OCI-M2 (cell line): ENCODE results near the gene CFAP46.
"Not testable (repeated sequence)": the region's sequence is repeated elsewhere in the genome, so short reads cannot be mapped to it uniquely, and the experiment has no call there.

Experiments
- DNase-seq: peaks from one replicate; lab custom pipeline; 2025; ENCODE audit not compliant: unreplicated experiment; lab: John Stamatoyannopoulos, UW

CFAP46 gene

DNA sequence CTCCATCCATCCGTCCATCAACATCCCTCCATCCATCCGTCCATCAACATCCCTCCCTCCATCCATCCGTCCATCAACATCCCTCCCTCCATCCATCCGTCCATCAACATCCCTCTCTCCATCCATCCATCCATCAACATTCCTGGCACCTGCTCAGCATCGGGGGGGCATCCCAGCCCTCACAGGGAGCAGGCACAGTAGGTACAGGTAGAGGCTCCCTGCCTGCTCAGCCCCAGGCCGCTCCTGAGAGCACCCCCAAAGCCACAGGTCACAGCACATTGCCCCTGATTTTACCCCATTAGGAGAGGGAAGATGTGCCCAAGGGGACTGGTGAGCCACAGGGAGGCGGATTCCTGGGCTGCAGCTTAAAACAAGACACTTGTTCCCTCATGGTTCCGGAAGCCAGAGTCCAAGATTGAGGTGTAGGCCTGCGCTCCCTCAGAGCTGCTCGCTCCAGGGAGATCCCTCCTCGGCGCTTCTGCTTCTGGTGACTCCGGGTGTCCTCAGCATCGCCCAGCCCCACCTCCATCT is 21.1 kb upstream of the CFAP46 start:
- no peak for DNase-seq

DNA sequence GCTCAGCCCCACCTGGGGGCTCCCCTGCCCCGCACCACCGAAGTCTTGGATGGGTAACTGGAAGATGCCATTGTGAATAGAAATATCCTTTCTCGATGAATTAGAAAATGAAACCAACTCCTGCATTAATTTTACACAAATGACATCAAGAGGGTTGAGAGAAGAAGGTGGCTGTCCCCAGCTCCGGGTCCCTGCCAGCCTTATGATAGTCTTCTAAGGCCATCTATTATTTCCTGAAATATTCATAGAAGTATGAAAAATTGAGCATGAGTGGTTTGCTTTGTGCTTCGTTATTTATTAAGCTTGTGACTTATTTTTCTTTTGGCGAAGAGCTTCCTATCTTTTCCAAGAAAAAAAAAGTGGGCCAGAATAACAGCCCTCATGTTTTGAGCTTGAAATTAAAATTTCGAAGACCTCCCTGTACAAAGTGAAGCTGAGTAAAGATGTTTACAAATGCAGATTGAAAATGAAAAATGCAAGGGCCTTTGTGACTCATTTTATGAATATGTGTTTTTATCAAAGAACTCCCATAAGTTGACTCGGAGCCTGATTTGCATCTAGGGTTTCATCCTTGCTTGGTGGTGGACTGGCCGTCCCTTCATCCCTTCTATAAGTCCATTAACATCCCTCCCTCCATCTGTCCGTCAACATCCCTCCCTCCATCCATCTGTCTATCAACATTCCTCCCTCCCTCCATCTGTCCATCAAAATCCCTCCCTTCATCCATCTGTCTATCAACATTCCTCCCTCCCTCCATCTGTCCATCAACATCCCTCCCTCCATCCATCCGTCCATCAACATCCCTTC is 20.5 kb upstream of the CFAP46 start:
- no peak for DNase-seq

DNA sequence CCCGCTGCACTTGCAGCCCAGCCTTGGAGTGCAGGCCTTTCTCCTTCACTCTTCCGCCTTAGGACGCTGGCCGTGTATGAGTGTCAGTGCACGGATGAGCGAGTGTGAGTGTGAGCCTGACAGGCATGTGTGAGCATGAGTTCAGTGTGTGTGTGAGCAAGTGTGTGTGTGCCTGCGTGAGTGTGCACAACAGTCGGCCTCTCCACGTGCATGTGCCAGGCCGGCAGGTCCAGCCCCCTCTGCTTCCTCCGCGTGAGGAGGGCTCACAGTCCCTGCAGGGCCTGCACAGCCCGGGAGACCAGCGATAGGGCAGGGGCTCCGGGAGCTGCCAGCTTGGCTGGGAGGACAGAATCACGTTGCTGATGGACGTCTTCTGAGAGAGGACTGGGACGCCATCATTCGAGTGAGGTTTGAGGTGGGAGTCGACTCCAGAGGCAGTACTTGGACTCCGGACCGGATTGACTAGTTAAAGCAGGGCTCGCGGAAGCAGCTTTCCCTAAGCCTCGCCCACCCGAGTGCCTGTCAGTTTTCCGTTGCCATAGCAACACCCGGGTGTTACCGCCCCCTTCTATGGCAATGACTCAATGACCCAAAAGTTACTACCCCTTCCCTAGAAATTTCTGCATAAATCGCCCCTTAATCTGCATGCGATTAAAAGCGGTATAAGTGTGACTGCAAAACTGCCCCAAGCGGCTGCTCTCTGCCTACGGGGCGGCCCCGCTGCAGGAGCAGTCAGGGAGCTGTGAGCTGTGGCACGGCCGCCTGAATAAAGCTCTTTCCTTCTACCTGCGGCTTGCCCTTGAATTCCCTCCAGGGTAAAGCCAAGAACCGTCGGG is 19.6 kb upstream of the CFAP46 start:
- DNase-seq = no peak

DNA sequence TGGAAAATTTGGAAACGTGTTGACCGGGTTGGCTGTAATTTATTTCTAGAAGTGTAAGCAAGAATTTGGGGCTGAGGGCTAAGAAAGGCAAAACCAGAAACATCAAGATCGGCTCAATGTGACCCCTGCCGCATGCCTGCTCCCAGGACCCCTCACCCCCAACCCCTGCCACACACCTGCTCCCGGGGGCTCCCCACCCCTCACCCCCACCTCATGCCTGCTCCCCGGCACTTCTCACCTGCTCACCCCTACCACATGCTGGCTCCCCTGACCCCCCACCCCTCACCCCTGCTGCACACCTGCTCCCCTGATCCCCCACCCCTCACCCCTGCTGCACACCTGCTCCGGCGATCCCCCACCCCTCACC is 19.0 kb upstream of the CFAP46 start:
- DNase-seq = no peak

DNA sequence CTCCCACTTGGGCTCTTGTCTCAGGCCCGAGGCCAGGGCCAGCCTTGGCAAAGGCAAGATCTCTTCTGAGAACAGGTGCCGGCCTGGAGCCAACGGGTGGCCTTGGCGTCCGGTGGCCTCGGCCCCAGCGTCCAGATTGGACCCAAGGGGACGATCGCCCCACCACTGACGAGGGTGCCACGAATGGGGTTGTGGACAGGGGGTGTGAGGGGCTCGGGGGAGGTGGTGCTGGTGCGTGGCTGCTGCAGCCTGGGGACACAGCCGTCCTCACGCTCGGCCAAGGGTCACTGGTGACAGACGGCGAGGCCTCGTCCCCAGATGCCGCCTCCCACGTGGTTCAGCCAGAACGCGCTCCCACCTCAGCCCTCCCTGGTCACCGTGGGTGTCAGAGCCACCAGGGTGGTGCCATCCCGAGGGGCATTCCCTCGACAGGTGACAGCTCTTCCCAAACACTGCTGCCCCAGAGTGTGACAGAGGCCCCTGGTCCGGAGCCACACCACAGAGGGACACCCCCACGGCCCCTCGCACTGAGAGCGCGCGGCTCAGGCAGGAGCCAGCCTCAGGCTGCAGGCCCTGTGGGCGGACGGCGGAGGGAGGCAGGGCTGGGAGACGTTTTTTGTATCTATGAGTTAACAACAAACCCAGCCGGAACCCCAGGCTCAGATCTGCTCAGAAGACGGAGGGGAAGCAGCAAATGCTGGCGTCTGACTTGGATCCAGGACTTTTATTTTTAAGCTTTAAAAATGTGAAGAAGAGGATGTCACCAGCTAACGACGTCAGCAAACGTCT is 18.5 kb upstream of the CFAP46 start:
- DNase-seq = no peak

DNA sequence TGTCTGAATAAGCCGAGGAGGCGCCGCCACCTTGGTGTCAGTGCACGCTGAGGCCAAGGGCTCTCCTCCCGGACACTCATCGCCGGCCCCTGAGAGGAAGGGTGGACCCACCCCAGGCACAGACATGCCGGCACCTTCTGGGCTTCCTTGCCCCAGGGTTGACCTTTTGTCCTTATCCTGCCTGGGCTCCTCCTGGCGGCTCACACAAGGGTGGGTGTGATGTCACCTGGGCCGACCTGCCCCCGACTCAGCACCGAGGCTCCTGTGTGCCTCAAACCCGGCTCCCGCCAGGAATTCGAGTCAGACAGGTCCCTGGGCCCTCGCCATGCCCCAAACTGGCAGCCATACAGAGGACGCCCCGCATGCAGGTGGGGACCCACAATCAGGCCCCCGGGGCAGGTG is 17.7 kb upstream of the CFAP46 start:
- DNase-seq = no peak

DNA sequence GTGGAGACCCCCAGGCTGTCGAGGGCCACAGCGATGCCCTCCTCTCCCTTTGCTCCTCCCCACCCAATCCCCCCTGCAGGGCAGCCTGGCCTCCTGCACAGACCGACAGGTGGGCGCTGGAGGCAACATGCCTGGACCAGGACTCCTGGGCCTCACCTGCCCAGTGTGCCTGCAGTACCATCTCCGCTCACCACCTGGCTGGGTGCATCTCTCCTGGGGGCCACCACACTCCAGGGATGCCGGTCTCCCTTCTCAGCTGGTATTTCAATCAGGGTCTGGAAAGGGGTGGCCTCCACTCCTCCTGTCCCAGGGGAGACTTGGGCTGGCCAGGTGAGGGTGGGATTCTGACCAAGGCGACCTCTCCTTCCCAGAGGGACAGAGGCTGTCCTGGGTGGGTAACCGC is 17.2 kb upstream of the CFAP46 start:
- no peak for DNase-seq

DNA sequence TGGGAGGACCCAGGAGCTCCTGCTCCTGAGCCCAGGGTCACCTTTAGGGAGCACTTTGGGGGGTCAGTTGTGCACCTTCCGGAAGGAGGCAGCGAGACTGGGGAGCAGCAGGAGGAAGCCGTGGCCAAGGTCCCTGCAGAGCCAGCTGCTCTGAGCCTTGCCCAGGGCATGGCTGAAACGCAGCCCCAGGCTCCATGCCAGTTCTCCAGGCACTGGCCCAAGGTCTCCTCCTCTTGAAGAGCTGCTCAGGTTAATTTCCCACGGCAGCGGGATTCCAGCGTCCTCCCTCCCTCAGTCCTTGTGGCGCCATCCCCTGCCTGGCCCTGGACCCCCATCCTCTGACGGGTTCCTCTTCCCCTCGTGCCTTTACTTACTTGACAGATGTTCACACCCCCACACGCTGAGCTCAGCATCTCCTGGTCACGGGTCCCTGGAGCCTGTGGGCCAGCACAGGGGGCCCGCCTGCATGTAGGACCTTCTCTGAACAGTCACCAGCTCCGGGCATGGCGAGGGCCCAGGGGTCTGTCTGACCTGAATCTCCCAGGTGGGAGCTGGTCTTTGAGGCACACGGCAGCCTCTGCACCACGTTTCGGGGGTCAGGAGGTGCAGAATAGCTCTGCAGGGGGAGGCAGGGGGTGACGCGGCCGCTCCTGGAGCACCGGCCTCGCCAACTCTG is 16.7 kb upstream of the CFAP46 start:
- no peak for DNase-seq

DNA sequence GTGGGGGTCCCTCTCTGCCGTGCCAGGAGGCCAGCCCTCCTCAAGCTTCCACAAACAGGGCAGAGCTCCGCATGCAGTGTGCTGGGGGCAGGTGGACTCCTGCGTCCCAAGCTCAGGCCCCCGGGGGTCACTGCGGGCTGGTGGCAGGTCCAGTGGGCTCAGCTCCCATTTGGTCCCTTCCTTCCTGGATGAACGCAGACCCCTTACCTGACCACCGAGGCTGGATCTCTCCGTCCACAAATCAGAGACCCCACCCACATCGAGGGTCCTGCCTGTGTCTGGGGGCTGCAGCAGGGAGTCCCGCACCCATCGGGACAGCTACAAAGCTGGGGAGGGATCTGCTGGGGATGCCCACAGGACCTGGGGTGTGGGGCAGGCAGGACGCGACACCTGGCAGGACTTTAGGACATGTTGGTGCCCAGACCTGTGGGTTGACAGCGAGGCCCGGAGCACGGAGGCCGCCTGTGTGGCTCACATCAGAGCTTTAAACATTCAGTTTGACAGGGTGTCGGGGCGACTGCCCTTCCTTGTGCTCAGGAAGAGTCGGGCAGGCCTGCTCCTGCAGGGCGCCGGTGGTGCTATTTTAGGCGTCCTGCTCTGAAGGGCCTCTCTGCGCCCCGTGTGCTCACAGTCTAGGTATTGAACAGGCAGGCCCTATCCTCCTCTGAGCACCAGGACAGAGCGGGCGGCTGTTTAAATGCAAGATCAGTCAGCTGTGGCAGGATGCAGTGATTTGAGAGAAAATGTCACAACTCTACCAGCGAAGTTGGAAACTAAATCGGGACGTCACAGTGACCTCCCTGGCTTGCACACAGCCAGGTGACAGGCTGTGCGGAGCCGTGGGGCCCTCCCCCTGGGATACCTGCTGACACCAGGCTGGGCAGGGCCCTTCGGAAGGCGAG is 15.9 kb upstream of the CFAP46 start:
- no peak for DNase-seq

DNA sequence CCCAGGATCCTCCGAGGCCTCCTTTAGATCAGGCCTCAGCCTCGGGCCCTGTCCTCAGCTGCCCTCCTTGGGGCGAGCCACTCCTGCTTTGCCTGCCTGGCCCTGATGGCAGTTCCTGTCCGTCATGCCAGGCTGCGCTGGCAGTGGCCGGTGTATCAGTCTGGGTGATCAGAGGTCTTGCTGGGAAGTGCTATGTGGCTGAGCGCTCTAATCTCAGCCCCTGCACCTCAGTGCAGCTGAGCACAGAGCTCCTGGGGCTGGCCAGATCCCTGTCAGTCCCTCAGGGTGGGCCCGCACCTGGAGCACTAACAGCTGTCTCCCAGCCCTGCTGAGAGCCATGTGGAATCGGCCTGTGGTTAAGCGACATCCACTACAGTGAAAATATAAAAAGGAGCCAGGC is 14.8 kb upstream of the CFAP46 start:
- DNase-seq = no peak

DNA sequence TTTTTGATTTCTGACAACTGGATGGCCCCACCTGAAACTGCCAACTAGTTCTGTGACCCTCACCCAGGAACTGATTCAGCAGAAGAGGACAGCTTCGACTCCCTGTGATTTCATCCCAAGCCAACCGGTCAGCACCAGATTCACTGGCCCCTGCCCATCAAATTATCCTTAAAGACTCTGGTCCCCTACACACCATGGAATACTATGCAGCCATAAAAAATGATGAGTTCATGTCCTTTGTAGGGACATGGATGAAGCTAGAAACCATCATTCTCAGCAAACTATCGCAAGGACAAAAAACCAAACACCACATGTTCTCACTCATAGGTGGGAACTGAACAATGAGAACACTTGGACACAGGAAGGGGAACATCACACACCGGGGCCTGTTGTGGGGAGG is 13.9 kb upstream of the CFAP46 start:
- DNase-seq = not testable (repeated sequence)

DNA sequence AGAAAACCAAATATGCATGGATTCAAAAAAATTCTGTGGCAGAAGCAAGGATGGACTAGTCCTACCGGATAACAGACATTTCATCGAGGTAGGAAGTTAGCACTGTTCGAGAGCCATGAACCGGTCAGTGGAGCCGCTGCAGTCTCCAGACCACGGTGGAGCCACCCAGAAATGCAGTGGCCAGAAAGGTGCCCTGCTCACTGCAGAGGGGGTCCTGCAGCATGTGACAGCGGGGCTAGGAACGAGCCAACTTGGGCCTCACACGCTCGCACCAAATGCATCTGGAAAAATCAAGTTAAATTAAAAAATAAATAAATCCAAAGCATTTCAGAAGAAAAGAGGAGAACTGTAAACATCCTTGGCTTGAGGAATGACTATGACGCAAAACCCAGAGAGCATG is 13.1 kb upstream of the CFAP46 start:
- no peak for DNase-seq

DNA sequence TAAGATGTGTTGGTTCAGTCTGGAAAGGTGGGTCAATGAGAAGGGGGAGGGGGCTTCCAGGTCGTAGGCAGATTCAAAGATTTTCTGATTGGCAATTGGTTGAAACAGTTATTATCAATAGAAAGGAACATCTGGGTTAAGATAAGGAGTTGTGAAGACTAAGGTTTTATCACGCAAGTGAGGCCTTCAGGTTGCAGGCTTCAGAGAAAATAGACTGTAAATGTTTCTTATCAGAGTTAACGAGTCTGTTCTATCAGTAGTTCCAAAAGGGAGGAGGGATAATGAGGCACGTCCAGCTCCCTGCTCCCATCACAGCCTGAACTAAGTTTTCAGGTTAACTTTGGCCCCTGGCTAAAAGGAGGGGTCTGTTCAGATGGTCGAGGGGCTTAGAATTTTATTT is 11.1 kb upstream of the CFAP46 start:
- no peak for DNase-seq

DNA sequence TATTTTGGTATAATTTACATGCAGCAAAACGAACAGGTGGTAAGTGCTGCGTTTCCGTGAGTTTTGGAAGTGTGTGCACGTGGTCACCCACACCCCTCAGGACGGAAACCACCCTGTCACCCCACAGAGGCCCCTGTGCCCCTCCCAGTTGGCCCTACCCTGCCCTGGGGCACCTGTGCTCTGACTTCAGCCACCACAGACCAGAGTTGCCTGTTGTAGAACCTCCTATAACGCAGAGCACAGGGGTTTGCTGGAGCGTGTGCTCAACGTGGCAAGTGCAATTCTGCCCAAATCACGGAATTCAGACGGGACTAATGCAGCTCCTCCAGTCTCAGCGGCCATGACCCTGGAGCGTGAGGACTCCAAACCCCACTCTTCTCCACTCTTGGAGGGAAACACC is 9.6 kb upstream of the CFAP46 start:
- no peak for DNase-seq

DNA sequence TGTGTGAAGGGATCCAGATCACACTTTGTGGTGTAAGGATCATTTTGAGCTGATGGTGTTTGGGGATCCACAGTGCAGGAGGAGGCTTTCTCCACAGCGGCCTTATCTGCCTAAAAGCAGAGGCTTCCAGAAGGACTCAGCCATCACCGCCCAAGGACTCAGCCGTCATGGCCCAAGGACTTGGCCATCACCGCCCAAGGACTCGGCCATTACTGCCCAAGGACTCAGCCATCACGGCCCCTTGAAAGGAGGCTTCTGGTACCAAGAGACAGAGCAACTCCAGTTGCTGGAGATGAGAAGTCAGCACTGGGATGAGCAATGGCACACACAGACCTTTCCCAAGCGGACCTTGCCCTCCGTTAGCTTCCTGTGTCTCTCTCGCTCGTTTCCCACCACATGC is 6.0 kb upstream of the CFAP46 start:
- DNase-seq = no peak

DNA sequence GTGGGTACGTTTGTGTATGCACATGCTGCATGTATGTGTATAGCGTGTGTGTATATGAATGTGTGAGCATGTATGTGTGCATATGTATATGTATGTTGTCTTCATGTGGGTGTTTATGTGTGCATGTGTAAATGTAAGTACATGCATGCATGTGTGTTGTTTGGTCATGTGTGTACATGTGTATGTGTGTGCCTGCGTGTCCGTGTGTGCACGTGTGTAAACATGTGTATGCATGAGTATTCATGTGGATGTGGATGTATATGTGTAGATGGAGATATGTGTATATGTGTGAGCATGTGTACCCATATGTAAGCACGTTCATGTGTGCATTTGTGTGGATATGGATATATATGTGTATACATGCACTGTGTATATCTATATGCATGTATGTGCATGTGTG is 5.5 kb upstream of the CFAP46 start:
- no peak for DNase-seq

DNA sequence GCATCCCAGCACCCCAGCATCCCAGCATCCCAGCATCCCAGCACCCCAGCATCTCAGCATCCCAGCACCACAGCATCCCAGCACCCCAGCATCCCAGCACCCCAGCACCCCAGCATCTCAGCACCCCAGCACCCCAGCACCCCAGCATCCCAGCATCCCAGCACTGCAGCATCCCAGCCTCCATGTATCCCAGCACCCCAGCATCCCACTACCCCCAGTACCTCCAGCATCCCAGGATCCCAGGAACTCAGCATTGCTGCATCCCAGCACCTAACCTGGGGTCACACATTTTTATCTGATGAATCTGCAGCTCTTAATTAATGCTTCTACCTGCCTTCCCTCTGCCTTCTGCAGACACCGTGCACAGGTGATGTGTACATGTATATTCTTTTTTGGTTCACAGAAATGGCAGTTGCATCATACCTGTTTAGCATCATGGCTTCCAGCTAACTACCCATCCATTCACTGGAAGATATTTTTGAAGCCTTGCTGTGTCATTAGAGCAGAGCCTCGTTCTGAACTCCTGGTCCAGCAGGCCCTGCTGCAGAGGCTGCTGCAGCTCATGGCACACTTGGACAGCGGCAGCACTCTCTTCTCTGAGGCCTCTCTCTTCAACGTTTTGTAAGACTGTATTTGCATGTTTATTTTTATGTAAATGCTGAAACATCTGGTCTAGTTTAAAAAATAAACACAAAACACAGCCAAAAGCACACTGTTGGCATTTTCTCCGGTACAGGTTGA is 4.6 kb upstream of the CFAP46 start:
- no peak for DNase-seq

DNA sequence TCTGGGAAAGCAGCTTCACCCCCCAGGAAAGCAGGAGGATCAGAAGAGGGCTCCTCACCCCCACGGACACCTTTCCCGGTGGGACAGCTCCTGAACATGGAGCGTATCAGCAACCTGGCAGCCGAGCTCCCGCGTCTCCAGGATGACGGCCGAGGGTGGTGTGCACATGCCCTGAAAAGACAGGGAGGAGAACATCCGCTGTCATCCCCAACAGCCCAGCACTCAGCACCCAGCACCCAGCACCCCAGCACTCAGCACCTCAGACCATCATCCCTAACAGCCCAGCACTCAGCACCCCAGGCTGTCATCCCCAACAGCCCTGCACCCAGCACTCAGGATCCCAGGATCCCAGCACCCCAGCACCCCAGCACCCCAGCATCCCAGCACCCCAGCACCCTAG is 3.9 kb upstream of the CFAP46 start:
- no peak for DNase-seq

DNA sequence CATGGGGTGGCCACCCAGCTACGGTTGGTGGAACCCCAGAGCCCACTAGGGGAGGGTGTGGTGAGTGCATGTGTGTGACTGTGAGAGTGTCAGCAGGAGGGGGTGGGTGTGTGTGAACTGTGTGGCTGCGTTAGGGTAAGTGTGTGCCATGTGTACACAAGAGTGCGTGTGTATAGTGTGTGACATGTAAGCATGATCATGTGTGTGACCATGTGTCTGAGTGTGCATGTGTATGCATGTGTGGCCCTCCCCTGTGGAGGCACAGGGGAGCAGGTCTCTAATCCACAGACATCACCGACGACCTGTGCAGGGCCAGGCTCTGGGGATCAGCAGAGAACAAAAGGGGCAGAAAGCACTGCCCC is 3.5 kb upstream of the CFAP46 start:
- no peak for DNase-seq
